GM19452 (cell line): ENCODE data around the gene CNIH2.
A peak's percentile ranks its signal among the peaks of the same experiment; 100 is the strongest.
"Not testable (repeated sequence)": the region's sequence is repeated elsewhere in the genome, so short reads cannot be mapped to it uniquely, and the experiment has no call there.

Experiments used
- ATAC-seq: cut with Tn5 transposase; IDR thresholded peaks from one replicate; pipeline ENCODE4 v1.9.1; 2021; ENCODE audit not compliant: unreplicated experiment

Gene CNIH2

GRCh38 chr11:66275984-66276612 is 1.9 kb upstream of the CNIH2 start:
- no peak for ATAC-seq

- ATAC-seq = not testable (repeated sequence)
Observed at GRCh38 chr11:66276619-66277018, 1.4 kb upstream of the CNIH2 start.

GRCh38 chr11:66277064-66277463 is 911 bp upstream of the CNIH2 start:
- not testable (repeated sequence) for ATAC-seq

GRCh38 chr11:66278363-66279091 is 552 bp downstream of the CNIH2 start:
- ATAC-seq = no peak

- ATAC-seq = no peak
Observed at GRCh38 chr11:66279092-66279734, 1.2 kb downstream of the CNIH2 start.

- ATAC-seq = no peak
Observed at GRCh38 chr11:66280428-66280827, 2.5 kb downstream of the CNIH2 start.

GRCh38 chr11:66281001-66281400 is 3.0 kb downstream of the CNIH2 start:
- no peak for ATAC-seq

GRCh38 chr11:66281776-66282467 is 3.9 kb downstream of the CNIH2 start:
- ATAC-seq = no peak

- peak; percentile 75 for ATAC-seq
Observed at GRCh38 chr11:66282468-66283455, 4.8 kb downstream of the CNIH2 start.

- ATAC-seq = no peak
Observed at GRCh38 chr11:66283461-66284105, 5.6 kb downstream of the CNIH2 start.

- no peak for ATAC-seq
Observed at GRCh38 chr11:66284526-66285078, 6.6 kb downstream of the CNIH2 start.

GRCh38 chr11:66285250-66285947 is 7.4 kb downstream of the CNIH2 start:
- ATAC-seq = no peak

- ATAC-seq = no peak
Observed at GRCh38 chr11:66286699-66287098, 8.7 kb downstream of the CNIH2 start.

- ATAC-seq = no peak
Observed at GRCh38 chr11:66287211-66287888, 9.4 kb downstream of the CNIH2 start.

GRCh38 chr11:66287889-66288670 is 10.1 kb downstream of the CNIH2 start:
- no peak for ATAC-seq

GRCh38 chr11:66288671-66289547 is 10.9 kb downstream of the CNIH2 start, which contains the start of gene YIF1A:
Gene YIF1A, minus strand, starts transcription at chr11:66289143. Its CDS starts 158 bp downstream, at chr11:66288985.
- peak; percentile 85 for ATAC-seq
